ENCODE results near the gene SPP1. TPM values are rescaled to one million over a fixed set of nuclear protein-coding genes. Genes with fewer than 3 reads are reported as not detected.

The SPP1 gene
- total and polyA plus RNA-seq, 10 of the 15 experiments (the other 5 are each of a cell fraction or from before 2014, with no cell fraction given): 0.05 to 1.1 (median 0.39) TPM; not detected in 6

DNA sequence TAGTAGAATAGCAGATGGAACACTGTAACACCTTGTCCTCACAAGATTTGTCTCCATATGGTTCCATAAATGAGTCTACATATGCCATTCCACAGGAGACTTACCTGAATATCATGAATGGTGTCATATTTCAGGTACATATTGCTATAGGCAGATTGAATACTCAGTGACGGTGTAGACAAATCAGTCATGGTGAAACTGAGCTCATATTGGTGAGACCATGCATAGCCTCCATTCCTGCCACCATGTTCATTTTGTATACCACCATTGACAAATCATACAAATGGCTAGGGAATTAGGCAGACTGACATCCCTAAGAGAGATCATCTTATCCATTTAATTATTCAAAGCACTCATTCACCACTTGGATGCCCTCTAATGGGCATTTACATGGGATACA, 38.0 kb upstream of the SPP1 start:
- ChIA-PET RAD21 (ENCODE audit: unreplicated experiment) (no interaction called here), SMC1A (ENCODE audit: uncharacterized antibody, unreplicated experiment) (no interaction called here), CTCF (no interaction called here), POLR2A (no interaction called here)
- ATAC-seq: no peak
- no peak overlapping the region for H3K9ac ChIP-seq (ENCODE audit: control insufficient read depth, insufficient read depth, low read length)
- H2AFZ ChIP-seq (ENCODE audit: control insufficient read depth, low read depth, low read length): no peak overlapping the region
- H3K27ac ChIP-seq (ENCODE audit: control insufficient read depth, insufficient read depth): no peak overlapping the region
- 43% methylated on average over 1 of the region's 1 CpG for WGBS (ENCODE audit: insufficient coverage, insufficient replicate concordance, low lambda C conversion rate, missing lambda C conversion rate)
- no peaks in the 10 kb centered on the region for H3K9me3 ChIP-seq (replicated peaks; ENCODE audit: control insufficient read depth, insufficient read depth, low read length)
- H3K36me3 ChIP-seq (ENCODE audit: control insufficient read depth in 2 of 2, insufficient read depth in 2 of 2, low read length in 1 of 2): no peaks in the 10 kb centered on the region
- intact Hi-C loops (cut with micrococcal nuclease; ENCODE audit: unreplicated experiment) (no loop called here), in situ Hi-C loops (cut with MboI) (no loop called here)
- H3K4me2 ChIP-seq (ENCODE audit: control insufficient read depth, insufficient read depth): no peak overlapping the region
- H3K79me2 ChIP-seq (ENCODE audit: control insufficient read depth, insufficient read depth, low read length): no peaks in the 10 kb centered on the region
- DNase-seq (ENCODE audit: low read depth, low spot score): no peak
- H3K4me1 ChIP-seq (ENCODE audit: control insufficient read depth, insufficient read depth, low read length): no peaks in the 10 kb centered on the region
- H3K27me3 ChIP-seq (replicated peaks in 1 of 2; ENCODE audit: control insufficient read depth in 2 of 2, insufficient read depth in 2 of 2, low read length in 1 of 2): no peaks in the 10 kb centered on the region
- FAIRE-seq: no peak
- no peaks in the 10 kb centered on the region for H4K20me1 ChIP-seq (ENCODE audit: control insufficient read depth, insufficient read depth)
- BruUV-seq (replicated peaks): no TSS peak
- H3K4me3 ChIP-seq: no peak overlapping the region
- TF ChIP-seq GABPA (IDR thresholded peaks at IDR 0.05; ENCODE audit: low read depth) (no peak), PAX8 (IDR thresholded peaks at IDR 0.05) (no peak), EED (IDR thresholded peaks at IDR 0.05; ENCODE audit: low read depth) (no peak), DPF2 (IDR thresholded peaks at IDR 0.05) (no peak), EP300 (IDR thresholded peaks at IDR 0.05; ENCODE audit: borderline replicate concordance in 1 of 2, control insufficient read depth in 1 of 2, low read depth in 2 of 2, low read length in 2 of 2) (no peak), CHD2 (IDR thresholded peaks at IDR 0.05; ENCODE audit: borderline replicate concordance, low read depth, low read length) (no peak), FOXM1 (IDR thresholded peaks at IDR 0.05; ENCODE audit: low read depth, low read length) (no peak)
- TF ChIP-seq, protein P1, sequence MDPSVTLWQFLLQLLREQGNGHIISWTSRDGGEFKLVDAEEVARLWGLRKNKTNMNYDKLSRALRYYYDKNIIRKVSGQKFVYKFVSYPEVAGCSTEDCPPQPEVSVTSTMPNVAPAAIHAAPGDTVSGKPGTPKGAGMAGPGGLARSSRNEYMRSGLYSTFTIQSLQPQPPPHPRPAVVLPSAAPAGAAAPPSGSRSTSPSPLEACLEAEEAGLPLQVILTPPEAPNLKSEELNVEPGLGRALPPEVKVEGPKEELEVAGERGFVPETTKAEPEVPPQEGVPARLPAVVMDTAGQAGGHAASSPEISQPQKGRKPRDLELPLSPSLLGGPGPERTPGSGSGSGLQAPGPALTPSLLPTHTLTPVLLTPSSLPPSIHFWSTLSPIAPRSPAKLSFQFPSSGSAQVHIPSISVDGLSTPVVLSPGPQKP (IDR thresholded peaks at IDR 0.05; ENCODE audit: low read depth, low read length): no peak
- TF ChIP-seq, protein P2, sequence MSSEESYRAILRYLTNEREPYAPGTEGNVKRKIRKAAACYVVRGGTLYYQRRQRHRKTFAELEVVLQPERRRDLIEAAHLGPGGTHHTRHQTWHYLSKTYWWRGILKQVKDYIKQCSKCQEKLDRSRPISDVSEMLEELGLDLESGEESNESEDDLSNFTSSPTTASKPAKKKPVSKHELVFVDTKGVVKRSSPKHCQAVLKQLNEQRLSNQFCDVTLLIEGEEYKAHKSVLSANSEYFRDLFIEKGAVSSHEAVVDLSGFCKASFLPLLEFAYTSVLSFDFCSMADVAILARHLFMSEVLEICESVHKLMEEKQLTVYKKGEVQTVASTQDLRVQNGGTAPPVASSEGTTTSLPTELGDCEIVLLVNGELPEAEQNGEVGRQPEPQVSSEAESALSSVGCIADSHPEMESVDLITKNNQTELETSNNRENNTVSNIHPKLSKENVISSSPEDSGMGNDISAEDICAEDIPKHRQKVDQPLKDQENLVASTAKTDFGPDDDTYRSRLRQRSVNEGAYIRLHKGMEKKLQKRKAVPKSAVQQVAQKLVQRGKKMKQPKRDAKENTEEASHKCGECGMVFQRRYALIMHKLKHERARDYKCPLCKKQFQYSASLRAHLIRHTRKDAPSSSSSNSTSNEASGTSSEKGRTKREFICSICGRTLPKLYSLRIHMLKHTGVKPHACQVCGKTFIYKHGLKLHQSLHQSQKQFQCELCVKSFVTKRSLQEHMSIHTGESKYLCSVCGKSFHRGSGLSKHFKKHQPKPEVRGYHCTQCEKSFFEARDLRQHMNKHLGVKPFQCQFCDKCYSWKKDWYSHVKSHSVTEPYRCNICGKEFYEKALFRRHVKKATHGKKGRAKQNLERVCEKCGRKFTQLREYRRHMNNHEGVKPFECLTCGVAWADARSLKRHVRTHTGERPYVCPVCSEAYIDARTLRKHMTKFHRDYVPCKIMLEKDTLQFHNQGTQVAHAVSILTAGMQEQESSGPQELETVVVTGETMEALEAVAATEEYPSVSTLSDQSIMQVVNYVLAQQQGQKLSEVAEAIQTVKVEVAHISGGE (CRISPR knock-in tag; IDR thresholded peaks at IDR 0.05): no peak
- TF ChIP-seq, protein P3, sequence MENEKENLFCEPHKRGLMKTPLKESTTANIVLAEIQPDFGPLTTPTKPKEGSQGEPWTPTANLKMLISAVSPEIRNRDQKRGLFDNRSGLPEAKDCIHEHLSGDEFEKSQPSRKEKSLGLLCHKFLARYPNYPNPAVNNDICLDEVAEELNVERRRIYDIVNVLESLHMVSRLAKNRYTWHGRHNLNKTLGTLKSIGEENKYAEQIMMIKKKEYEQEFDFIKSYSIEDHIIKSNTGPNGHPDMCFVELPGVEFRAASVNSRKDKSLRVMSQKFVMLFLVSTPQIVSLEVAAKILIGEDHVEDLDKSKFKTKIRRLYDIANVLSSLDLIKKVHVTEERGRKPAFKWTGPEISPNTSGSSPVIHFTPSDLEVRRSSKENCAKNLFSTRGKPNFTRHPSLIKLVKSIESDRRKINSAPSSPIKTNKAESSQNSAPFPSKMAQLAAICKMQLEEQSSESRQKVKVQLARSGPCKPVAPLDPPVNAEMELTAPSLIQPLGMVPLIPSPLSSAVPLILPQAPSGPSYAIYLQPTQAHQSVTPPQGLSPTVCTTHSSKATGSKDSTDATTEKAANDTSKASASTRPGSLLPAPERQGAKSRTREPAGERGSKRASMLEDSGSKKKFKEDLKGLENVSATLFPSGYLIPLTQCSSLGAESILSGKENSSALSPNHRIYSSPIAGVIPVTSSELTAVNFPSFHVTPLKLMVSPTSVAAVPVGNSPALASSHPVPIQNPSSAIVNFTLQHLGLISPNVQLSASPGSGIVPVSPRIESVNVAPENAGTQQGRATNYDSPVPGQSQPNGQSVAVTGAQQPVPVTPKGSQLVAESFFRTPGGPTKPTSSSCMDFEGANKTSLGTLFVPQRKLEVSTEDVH (IDR thresholded peaks at IDR 0.05; ENCODE audit: low read depth, partially characterized antibody): no peak
- TF ChIP-seq, protein P4, sequence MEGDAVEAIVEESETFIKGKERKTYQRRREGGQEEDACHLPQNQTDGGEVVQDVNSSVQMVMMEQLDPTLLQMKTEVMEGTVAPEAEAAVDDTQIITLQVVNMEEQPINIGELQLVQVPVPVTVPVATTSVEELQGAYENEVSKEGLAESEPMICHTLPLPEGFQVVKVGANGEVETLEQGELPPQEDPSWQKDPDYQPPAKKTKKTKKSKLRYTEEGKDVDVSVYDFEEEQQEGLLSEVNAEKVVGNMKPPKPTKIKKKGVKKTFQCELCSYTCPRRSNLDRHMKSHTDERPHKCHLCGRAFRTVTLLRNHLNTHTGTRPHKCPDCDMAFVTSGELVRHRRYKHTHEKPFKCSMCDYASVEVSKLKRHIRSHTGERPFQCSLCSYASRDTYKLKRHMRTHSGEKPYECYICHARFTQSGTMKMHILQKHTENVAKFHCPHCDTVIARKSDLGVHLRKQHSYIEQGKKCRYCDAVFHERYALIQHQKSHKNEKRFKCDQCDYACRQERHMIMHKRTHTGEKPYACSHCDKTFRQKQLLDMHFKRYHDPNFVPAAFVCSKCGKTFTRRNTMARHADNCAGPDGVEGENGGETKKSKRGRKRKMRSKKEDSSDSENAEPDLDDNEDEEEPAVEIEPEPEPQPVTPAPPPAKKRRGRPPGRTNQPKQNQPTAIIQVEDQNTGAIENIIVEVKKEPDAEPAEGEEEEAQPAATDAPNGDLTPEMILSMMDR (IDR thresholded peaks at IDR 0.05 in 2 of 3, conservative IDR thresholded peaks at IDR 0.05 in 1 of 3; ENCODE audit: control insufficient read depth in 2 of 3, extremely low read depth in 1 of 3, insufficient read depth in 1 of 3, low read depth in 3 of 3, low read length in 3 of 3): no peak

Measured in GM12878 (cell line).